ENCODE measurements around the gene CNTN4.

The CNTN4 gene

GRCh38 chr3:2931265-2931664 lies 832.6 kb downstream of the CNTN4 start:
- no peak overlapping the region for H2AFZ ChIP-seq (ENCODE audit: low read length)
- no peak overlapping the region for H3K27ac ChIP-seq (ENCODE audit: low read depth, low read length, poor library complexity, severe bottlenecking)
- no peaks in the 10 kb centered on the region for H3K27me3 ChIP-seq (ENCODE audit: insufficient read depth, low read length)
- no peak overlapping the region for H3K4me2 ChIP-seq (ENCODE audit: low read length)
- H3K9ac ChIP-seq (ENCODE audit: low read length): no peak overlapping the region
- no peak for TF ChIP-seq CTCF (IDR thresholded peaks at IDR 0.05; ENCODE audit: low read length)
- TF ChIP-seq EZH2 (IDR thresholded peaks at IDR 0.05; ENCODE audit: borderline replicate concordance, low read length): no peak
- no peak overlapping the region for H3K4me3 ChIP-seq (ENCODE audit: low read depth, low read length, poor library complexity, severe bottlenecking)
- no peaks in the 10 kb centered on the region for H4K20me1 ChIP-seq (ENCODE audit: insufficient read depth, low read length)
- H3K79me2 ChIP-seq (ENCODE audit: insufficient read depth, low read length): no peaks in the 10 kb centered on the region
- no peaks in the 10 kb centered on the region for H3K9me3 ChIP-seq (ENCODE audit: low read length)
- no peaks in the 10 kb centered on the region for H3F3A ChIP-seq (ENCODE audit: insufficient read depth, low read length)
- H3K36me3 ChIP-seq (ENCODE audit: insufficient read depth, low read length): no peaks in the 10 kb centered on the region
- no peaks in the 10 kb centered on the region for H3K4me1 ChIP-seq (ENCODE audit: insufficient read depth, low read length, severe bottlenecking)
- no peaks in the 10 kb centered on the region for H3K9me2 ChIP-seq (ENCODE audit: low read depth, low read length)

- TF ChIP-seq CTCF (IDR thresholded peaks at IDR 0.05; ENCODE audit: low read length): no peak
- no peak for TF ChIP-seq EZH2 (IDR thresholded peaks at IDR 0.05; ENCODE audit: borderline replicate concordance, low read length)
- no peak overlapping the region for H3K4me3 ChIP-seq (ENCODE audit: low read depth, low read length, poor library complexity, severe bottlenecking)
- H3K9me3 ChIP-seq (ENCODE audit: low read length): no peaks in the 10 kb centered on the region
- H2AFZ ChIP-seq (ENCODE audit: low read length): no peak overlapping the region
- no peaks in the 10 kb centered on the region for H3K36me3 ChIP-seq (ENCODE audit: insufficient read depth, low read length)
- H3K4me1 ChIP-seq (ENCODE audit: insufficient read depth, low read length, severe bottlenecking): no peaks in the 10 kb centered on the region
- H3K27ac ChIP-seq (ENCODE audit: low read depth, low read length, poor library complexity, severe bottlenecking): no peak overlapping the region
- H3F3A ChIP-seq (ENCODE audit: insufficient read depth, low read length): no peaks in the 10 kb centered on the region
- no peak overlapping the region for H3K9ac ChIP-seq (ENCODE audit: low read length)
- H3K79me2 ChIP-seq (ENCODE audit: insufficient read depth, low read length): no peaks in the 10 kb centered on the region
- H3K27me3 ChIP-seq (ENCODE audit: insufficient read depth, low read length): no peaks in the 10 kb centered on the region
- no peaks in the 10 kb centered on the region for H4K20me1 ChIP-seq (ENCODE audit: insufficient read depth, low read length)
- H3K9me2 ChIP-seq (ENCODE audit: low read depth, low read length): no peaks in the 10 kb centered on the region
- H3K4me2 ChIP-seq (ENCODE audit: low read length): no peak overlapping the region
Measured at GRCh38 chr3:2934541-2934940, 835.9 kb downstream of the CNTN4 start.

GRCh38 chr3:2937055-2937454 lies 838.4 kb downstream of the CNTN4 start:
- H3K27me3 ChIP-seq (ENCODE audit: insufficient read depth, low read length): no peaks in the 10 kb centered on the region
- no peak overlapping the region for H3K9ac ChIP-seq (ENCODE audit: low read length)
- no peaks in the 10 kb centered on the region for H3K9me2 ChIP-seq (ENCODE audit: low read depth, low read length)
- no peaks in the 10 kb centered on the region for H3K79me2 ChIP-seq (ENCODE audit: insufficient read depth, low read length)
- H4K20me1 ChIP-seq (ENCODE audit: insufficient read depth, low read length): no peaks in the 10 kb centered on the region
- no peaks in the 10 kb centered on the region for H3K4me1 ChIP-seq (ENCODE audit: insufficient read depth, low read length, severe bottlenecking)
- H3K36me3 ChIP-seq (ENCODE audit: insufficient read depth, low read length): no peaks in the 10 kb centered on the region
- H3F3A ChIP-seq (ENCODE audit: insufficient read depth, low read length): no peaks in the 10 kb centered on the region
- no peak overlapping the region for H2AFZ ChIP-seq (ENCODE audit: low read length)
- no peak overlapping the region for H3K4me3 ChIP-seq (ENCODE audit: low read depth, low read length, poor library complexity, severe bottlenecking)
- no peak for TF ChIP-seq CTCF (IDR thresholded peaks at IDR 0.05; ENCODE audit: low read length)
- no peak overlapping the region for H3K4me2 ChIP-seq (ENCODE audit: low read length)
- no peak overlapping the region for H3K27ac ChIP-seq (ENCODE audit: low read depth, low read length, poor library complexity, severe bottlenecking)
- H3K9me3 ChIP-seq (ENCODE audit: low read length): no peaks in the 10 kb centered on the region
